MM.1S (cell line): Measurements from ENCODE around the gene MEGF11.

Experiments
- EZH2 ChIP-seq: fragments of 300-600 bp; sonication (generic); optimal IDR thresholded peaks from 2 replicates; pipeline ENCODE3; 2017; ENCODE audit warnings: low read depth, mild to moderate bottlenecking, antibody characterized with exemption, low read length, mixed read lengths
- EZH2phosphoT487 ChIP-seq: fragments of 300-600 bp; sonication (generic); IDR thresholded peaks from 2 replicates; pipeline ENCODE4 v1.6.1; 2018; ENCODE audit warnings: antibody characterized with exemption, low read length
- TF ChIP-seq, protein P1 (sequence below): fragments of 300-600 bp; sonication (generic); IDR thresholded peaks from 2 replicates; pipeline ENCODE4 v1.5.1; 2016; ENCODE audit warnings: antibody characterized with exemption, low read length, mixed read lengths

DNA sequence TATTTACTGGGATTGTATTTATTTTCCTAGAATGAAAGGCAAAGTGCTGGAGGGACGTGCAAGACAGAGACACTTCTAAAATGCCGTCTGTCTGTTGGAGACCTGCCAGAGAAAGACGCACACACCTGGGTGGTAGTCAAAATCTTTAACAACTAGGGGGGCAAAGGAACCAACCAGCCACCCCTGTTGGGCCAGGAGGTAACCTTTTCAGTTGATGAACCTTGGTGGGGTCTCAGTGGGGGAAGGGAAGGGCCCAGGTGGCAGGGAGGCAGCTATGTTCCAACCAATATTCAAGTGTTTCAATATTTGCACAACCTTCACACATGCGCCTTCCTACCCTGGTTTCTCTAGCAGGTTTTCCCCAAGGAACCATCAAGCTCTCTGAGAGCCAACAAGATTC, 99.0 kb downstream of the MEGF11 start:
- TF ChIP-seq, protein P1, sequence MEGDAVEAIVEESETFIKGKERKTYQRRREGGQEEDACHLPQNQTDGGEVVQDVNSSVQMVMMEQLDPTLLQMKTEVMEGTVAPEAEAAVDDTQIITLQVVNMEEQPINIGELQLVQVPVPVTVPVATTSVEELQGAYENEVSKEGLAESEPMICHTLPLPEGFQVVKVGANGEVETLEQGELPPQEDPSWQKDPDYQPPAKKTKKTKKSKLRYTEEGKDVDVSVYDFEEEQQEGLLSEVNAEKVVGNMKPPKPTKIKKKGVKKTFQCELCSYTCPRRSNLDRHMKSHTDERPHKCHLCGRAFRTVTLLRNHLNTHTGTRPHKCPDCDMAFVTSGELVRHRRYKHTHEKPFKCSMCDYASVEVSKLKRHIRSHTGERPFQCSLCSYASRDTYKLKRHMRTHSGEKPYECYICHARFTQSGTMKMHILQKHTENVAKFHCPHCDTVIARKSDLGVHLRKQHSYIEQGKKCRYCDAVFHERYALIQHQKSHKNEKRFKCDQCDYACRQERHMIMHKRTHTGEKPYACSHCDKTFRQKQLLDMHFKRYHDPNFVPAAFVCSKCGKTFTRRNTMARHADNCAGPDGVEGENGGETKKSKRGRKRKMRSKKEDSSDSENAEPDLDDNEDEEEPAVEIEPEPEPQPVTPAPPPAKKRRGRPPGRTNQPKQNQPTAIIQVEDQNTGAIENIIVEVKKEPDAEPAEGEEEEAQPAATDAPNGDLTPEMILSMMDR, result no peak
- TF ChIP-seq EZH2 (no peak), EZH2phosphoT487 (no peak)
